Tibial nerve (tissue), 4 donors: ENCODE results near the gene IZUMO1.

Source experiments
- CTCF ChIP-seq, 5 experiments: fragments of 200-600 bp in 3 of 5; fragments of 450-650 bp in 2 of 5; sonication (generic) in 3 of 5; IDR thresholded peaks; one replicate each; pipeline ENCODE4 v1.5.1; 2016 to 2019; ENCODE audit warnings: antibody characterized with exemption in 5 of 5, mild to moderate bottlenecking in 3 of 5, moderate library complexity in 2 of 5
- EP300 ChIP-seq, 2 donors: sonication (generic); formaldehyde crosslinking; IDR thresholded peaks; one replicate each; pipeline ENCODE4 v1.6.1; 2017; ENCODE audit warnings: antibody characterized with exemption in 2 of 2, mild to moderate bottlenecking in 1 of 2

GRCh38 chr19:48728911-48729664 lies 17.6 kb downstream of the IZUMO1 start:
- TF ChIP-seq CTCF (IDR thresholded peaks at IDR 0.05) (no peak), EP300 (IDR thresholded peaks at IDR 0.05) (no peak)
